Fibroblast of skin of right biceps (primary cell): ENCODE data around the gene SDCCAG8.

ENCODE experiments used
- DNase-seq: peaks from one replicate; pipeline ENCODE4 v3.0.0-alpha.2; 2013

The SDCCAG8 gene

DNA sequence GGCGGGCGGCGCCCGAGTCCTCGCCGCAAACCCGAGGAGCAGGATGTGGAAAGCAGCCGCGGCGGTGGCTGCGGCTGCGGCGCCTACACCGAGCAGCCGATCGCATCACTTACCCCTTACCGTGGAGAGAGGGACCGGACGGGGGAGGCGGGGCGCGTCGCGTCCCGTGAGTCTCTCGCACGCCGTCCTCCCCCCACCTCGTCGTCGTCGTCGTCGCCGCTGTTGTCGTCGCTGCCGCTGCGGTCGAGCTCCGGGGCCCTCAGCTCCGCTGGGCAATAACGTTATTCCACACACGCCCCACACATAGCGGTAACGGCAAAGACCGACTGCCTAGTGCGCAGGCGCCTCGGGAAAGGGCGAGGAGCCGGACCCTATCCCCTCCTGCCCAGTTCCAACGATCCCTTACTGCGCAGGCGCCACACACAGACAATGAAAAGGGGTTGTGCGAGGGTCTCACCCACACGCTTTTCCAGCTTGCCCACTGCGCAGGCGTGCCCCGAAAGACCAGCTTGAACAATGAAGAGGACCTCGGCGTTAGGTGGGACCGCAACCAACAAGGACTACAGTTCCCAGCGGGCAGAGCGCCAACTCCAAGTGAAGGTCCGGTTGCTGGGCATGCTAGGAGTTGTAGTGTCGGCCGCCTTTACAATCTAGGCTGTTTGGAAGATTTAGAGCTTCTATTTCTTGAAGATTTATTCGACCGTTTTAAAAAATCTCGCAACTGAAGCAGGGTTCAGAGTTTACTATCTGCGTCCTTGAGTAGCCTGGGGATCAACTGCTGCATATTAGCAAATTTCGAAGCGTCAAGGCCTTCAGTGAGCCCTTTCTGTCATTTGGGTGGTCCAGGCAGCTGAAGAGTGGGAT, 682 bp upstream of the SDCCAG8 start, which contains the start of gene CEP170:
Gene CEP170 (minus strand): TSS at position 355 of the 864 bp plus-strand sequence. CDS start 30,001 bp downstream, outside the sequence.
- DNase-seq: peak; percentile 98

- DNase-seq: no peak
Observed at GRCh38 chr1:243256590-243256989, 749 bp downstream of the SDCCAG8 start.

DNA sequence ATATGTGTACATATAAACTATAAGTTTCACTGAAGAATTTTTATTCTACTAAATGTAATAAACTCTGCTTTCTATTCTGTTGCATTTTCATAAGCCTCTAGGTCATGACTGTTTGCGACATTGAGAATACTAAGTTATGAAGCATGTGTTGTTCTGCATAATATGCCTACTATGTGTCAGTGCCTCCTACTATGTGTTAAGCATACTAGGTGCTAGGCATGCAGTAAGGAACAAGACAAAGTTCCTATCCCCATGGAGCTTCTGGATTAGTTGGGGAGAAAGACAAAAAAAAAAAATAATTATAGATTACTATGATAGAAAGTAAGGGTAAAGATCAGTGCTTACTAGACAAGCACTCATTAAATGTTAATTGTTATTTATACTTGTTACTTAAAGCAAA, 1.3 kb downstream of the SDCCAG8 start:
- no peak for DNase-seq

DNA sequence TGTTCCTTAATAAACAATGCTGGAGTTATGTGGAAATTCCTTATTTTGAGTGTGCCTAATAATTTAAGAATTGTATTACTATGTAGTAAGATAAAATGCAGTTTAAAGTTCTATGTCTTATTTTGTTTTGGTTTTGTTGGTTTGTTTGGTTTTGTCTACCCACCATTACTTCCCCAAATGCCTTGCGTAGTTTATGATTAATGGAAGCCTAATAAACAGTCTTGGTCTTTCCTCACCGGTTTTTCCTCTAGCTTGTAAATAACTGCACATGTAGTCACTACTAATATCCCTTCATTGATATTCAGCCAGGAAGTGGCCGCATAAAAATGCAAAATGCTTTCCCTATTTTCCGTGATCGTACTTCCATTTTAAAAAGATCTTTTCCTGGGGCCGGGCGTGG, 2.9 kb downstream of the SDCCAG8 start:
- DNase-seq: no peak

DNA sequence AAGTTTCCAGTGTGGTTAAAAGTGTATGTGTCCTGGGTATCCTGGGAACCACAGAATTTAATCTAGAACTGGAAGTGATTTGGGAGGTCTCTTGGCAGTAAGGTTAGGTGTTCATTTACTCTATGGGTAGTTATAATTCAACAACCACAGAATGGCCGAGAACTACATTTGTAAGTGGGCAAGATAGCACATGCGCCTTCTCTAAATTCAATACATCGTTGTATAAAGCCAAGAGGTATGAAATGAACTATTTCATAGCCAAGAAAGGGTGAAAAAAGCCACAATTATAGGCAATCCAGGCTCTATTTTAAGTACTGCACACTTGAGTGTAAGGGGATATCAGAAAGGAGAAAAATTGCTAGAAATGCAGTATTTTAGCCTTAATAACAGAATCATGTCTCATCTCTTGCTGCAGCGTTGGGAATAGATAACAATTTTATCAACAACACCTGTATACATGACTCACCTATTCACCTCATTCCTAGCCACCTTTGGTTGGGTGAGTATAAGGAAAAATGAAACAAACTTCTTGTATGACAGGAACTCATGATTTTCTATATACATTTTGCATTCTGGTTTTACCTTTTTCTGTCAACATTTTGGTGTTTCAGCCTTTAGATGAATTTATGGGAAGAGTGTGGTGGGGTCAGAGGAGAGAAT, 4.5 kb downstream of the SDCCAG8 start:
- no peak for DNase-seq

GRCh38 chr1:243261390-243261789, 5.5 kb downstream of the SDCCAG8 start:
- no peak for DNase-seq

- peak; percentile 89 for DNase-seq
Observed at GRCh38 chr1:243264717-243265116, 8.9 kb downstream of the SDCCAG8 start.

DNA sequence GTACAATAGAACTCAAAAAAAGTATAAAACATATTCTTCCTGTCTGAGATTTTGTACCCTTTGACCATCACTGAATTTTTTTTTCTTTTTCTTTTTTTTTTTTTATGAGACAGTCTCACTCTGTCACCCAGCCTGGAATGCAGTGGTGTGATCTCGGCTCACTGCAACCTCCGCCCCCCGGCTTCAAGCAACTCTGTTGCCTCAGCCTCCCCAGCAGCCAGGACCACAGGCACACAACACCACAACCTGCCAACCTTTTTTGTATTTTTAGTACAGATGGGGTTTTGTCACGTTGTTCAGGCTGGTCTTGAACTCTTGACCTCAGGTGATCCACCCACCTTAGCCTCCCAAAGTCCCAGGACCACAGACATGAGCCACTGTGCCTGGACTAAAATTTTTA, 10.4 kb downstream of the SDCCAG8 start:
- DNase-seq: peak; percentile 43

GRCh38 chr1:243267471-243267880, 11.6 kb downstream of the SDCCAG8 start:
- no peak for DNase-seq

DNA sequence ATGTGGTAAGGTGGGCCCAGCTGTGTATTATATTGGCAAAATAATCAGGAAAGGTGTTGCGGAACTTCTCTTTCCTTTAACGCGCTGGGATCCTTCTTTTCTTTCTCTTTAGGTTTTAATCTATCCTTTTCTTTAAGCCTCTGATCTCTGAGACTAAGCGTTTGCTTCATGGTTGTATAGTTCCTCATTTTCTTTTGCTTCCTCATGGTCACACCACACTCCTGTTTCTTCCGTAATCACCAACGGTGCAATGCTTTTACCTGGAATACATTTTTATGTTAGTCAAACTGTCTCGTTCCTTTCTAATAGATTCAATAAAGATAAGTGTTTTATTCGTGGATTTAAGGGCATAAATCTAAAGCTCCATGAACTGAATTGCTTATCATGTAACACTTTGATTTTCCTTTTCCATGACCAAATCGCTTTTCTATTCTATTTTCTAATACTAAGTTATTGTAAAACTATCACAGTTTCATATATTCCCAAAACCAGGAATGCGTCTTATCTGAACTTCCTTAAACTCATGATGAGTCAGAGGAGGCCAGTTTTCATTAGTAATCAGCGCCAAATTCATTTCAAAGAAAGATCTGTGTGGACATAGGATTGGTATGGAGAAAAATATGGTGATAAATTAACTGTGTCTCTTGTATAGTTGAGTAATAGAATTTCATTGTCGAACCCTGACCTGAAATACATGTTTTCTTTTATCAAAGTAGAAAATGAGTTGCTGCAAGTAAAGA, 12.2 kb downstream of the SDCCAG8 start:
- DNase-seq: peak; percentile 97

- DNase-seq: peak; percentile 44
Observed at GRCh38 chr1:243268751-243269460, 13.1 kb downstream of the SDCCAG8 start.

DNA sequence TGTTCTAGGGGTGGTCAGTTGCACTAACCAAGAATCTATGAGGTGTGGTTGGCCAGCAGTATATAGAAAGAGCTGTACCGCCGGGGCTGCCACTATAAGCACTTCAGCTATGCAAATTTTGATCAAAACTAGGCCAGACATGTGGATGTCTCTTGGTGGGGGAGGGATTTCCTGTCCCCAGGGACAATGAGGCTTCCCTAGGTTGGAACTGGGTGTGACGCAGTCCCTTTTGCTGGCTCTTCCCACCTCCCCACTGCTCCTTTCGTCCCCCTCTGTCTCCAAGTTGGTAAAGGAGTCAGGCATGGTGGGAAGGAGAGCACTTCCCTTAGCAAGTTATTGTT, 13.6 kb downstream of the SDCCAG8 start:
- DNase-seq: no peak

- DNase-seq: no peak
Observed at GRCh38 chr1:243270097-243270864, 14.4 kb downstream of the SDCCAG8 start.

DNA sequence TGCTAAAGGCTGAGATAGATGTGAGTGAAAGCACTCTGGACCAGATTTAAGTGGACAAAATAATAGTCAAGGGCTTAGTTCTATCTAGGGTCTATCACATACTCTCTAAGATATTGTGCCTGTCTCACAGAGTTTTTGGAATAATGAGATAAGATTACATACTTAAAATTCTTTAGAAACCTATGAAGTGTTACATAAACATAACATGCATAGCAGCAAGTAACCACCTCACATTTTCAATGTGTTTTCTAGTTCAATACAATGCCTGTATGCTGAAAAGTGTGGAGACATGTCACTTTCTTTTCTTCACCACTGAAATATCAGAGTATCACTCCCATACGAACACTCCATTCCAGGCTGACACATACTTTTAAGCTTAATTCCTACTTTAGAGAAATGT, 16.2 kb downstream of the SDCCAG8 start:
- peak; percentile 60 for DNase-seq

DNA sequence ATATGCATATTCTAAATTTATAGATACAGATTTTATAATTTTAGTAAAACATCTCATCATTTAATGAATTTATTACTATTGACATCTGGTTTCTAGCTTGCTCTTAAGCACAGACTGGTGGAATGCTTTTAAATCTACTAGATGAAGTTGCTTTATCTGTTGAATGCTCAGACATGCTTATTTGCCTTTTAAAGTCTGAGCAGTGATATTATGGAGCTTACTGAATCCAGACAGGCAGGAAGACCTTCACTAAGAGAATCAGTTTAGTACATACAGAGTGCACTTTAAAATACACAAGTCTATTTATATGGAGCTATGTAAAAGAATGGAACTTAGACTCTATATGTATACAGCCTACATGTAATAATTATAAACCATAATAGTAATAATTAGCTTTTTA, 16.6 kb downstream of the SDCCAG8 start:
- DNase-seq: no peak

- DNase-seq: no peak
Observed at GRCh38 chr1:243273506-243273905, 17.7 kb downstream of the SDCCAG8 start.

GRCh38 chr1:243273945-243274344, 18.1 kb downstream of the SDCCAG8 start:
- no peak for DNase-seq

GRCh38 chr1:243275316-243275715, 19.5 kb downstream of the SDCCAG8 start:
- no peak for DNase-seq

GRCh38 chr1:243280571-243281129, 24.8 kb downstream of the SDCCAG8 start:
- DNase-seq: no peak

DNA sequence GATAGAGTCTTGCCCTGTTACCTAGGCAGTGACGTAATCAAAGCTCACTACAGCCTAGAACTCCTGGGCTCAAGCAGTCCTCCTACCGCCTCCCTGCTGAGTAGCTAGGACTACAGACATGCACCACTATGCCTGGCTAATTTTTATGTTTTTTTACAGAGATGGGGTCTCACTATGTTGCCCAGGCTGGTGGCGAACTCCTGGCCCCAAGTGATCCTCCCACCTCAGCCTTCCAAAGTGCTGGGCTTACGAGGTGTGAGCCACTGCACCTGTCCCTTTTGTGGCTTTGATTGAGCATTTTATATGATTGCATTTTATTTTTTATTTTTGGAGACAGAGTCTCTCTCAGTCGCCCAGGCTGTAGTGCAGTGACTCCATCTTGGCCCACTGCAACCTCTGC, 25.8 kb downstream of the SDCCAG8 start:
- DNase-seq: no peak

DNA sequence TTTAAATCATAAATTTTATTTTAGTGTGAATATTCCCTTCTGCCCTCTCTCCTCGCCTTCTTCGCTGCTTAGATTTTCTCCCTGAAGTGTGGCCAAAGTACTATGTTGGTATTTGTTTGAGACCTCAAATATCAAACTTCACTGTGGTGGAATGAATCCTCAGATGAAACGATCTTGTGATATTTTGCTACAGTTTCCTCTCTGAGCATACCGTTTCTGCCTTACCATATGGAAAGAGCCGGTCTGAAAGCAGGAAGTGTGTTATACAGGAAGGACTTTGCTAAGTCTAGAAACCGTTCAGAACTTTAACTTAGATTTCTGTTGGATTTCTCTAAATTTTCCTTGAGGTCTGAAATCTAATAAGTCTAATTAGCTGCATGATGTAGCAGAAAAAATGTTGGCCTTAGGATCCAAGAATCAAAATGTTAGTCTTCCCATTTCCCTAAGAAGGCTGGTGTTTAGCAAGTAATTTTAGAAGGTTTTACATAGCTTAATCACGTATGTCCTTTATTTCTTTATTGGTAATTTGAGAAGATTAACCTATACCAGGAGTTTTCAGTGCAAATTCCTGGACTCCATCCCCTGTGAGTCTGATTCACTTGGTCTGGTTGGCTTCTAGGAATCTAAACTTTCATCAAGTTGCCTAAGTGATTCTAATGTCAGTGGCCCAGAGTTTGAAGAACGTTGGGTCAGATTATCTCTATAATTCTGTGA, 30.7 kb downstream of the SDCCAG8 start:
- peak; percentile 65 for DNase-seq
